ENCODE results near the gene RAB20. TPM values are rescaled to one million over a fixed set of nuclear protein-coding genes. Genes with fewer than 3 reads are reported as not detected.

RAB20 gene
- total and polyA plus RNA-seq, 9 of the 15 experiments (the other 6 are each of a cell fraction or from before 2014, with no cell fraction given): 0.62 to 9.2 (median 5.4) TPM

DNA sequence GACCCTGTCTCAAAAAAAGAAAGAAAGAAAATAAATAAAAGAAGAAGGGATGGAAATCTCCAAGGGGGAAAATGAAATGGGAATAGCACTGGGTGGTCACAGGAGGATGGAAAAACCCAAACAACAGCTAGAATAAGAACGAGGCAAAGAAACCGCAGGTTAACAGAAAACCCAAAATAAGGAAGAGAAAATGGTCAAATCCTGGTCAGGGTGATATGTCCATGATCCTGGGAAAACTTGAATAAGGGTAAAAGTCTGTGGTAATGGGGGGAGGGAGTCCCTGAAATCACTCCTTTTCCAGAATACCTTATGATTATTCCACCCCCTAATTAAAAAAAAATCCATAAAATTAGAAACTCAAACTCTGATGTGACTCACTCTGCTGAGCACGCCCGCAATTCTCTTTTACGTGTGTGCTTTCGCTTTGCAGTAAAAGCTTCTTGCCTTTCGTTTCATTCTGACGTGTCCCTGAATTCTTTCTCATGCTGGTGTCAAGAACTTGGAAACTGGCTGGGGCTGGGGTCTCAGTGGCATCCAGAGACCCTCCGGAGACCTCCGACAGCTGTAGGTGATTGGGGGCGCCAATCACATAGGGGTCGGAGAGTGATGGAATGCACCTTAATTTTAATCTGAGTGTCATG, 49.6 kb upstream of the RAB20 start:
- DNase-seq (ENCODE audit: extremely low read depth in 1 of 4, low spot score in 3 of 4) (no peak), ATAC-seq (no peak), FAIRE-seq (no peak)
- WGBS (ENCODE audit: insufficient coverage, low coverage, missing lambda C conversion rate): 63% methylated on average over 10 of the region's 12 CpGs
- in situ Hi-C loops (cut with MboI): no loop called here
- intact Hi-C loops (cut with micrococcal nuclease): no loop called here
- H3K4me3 ChIP-seq: no peak overlapping the region
- H3K4me1 ChIP-seq (replicated peaks in 1 of 2; ENCODE audit: control insufficient read depth in 2 of 2, insufficient read depth in 2 of 2, low read length in 2 of 2): peaks cover 3 to 9% of the 10 kb centered on the region in 2 experiments; a peak in 3 of 5 replicates
- no peaks in the 10 kb centered on the region for H3K9me1 ChIP-seq (ENCODE audit: control insufficient read depth, insufficient read depth, low read length)
- no peaks in the 10 kb centered on the region for H3K27me3 ChIP-seq (ENCODE audit: control insufficient read depth in 2 of 2, insufficient read depth in 2 of 2, low read length in 2 of 2)
- H3K9me3 ChIP-seq (replicated peaks; ENCODE audit: control insufficient read depth, insufficient read depth, low read depth, low read length): 0 out of 2 replicates have a peak, but pooled peaks cover 2% of the 10 kb centered on the region
- CTCF ChIA-PET (ENCODE audit: low intra/inter-chr PET ratio): no interaction called here
- no peak overlapping the region for H3K4me2 ChIP-seq (ENCODE audit: insufficient read depth, low read length)
- no peak overlapping the region for H3K27ac ChIP-seq (ENCODE audit: extremely low read depth, low read depth, low read length)
- H3K36me3 ChIP-seq (ENCODE audit: control insufficient read depth, insufficient read depth, low read length): no peaks in the 10 kb centered on the region
- no TSS peak for BruUV-seq (replicated peaks)
- no peak overlapping the region for H3K9ac ChIP-seq (ENCODE audit: insufficient read depth in 1 of 2, low read depth in 2 of 2, low read length in 2 of 2)
- POLR2A ChIA-PET: interaction anchor here (0.7 to 0.8 kb wide), 3 partner anchors 12 to 104 kb away, joined by 3 to 5 read pairs (median 3); no protein-coding TSS in a partner anchor
- peak overlapping the region; percentile 38; the same call in 1 of the 2 replicates for H2AFZ ChIP-seq (ENCODE audit: low read depth, low read length)
- no peak for TF ChIP-seq CHD4 (IDR thresholded peaks at IDR 0.05; ENCODE audit: insufficient read depth, insufficient replicate concordance, low read depth, low read length, poor library complexity, severe bottlenecking)
- TF ChIP-seq, protein P1, sequence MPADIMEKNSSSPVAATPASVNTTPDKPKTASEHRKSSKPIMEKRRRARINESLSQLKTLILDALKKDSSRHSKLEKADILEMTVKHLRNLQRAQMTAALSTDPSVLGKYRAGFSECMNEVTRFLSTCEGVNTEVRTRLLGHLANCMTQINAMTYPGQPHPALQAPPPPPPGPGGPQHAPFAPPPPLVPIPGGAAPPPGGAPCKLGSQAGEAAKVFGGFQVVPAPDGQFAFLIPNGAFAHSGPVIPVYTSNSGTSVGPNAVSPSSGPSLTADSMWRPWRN (IDR thresholded peaks at IDR 0.05; ENCODE audit: low read depth): no peak
- TF ChIP-seq, protein P2, sequence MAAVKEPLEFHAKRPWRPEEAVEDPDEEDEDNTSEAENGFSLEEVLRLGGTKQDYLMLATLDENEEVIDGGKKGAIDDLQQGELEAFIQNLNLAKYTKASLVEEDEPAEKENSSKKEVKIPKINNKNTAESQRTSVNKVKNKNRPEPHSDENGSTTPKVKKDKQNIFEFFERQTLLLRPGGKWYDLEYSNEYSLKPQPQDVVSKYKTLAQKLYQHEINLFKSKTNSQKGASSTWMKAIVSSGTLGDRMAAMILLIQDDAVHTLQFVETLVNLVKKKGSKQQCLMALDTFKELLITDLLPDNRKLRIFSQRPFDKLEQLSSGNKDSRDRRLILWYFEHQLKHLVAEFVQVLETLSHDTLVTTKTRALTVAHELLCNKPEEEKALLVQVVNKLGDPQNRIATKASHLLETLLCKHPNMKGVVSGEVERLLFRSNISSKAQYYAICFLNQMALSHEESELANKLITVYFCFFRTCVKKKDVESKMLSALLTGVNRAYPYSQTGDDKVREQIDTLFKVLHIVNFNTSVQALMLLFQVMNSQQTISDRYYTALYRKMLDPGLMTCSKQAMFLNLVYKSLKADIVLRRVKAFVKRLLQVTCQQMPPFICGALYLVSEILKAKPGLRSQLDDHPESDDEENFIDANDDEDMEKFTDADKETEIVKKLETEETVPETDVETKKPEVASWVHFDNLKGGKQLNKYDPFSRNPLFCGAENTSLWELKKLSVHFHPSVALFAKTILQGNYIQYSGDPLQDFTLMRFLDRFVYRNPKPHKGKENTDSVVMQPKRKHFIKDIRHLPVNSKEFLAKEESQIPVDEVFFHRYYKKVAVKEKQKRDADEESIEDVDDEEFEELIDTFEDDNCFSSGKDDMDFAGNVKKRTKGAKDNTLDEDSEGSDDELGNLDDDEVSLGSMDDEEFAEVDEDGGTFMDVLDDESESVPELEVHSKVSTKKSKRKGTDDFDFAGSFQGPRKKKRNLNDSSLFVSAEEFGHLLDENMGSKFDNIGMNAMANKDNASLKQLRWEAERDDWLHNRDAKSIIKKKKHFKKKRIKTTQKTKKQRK (IDR thresholded peaks at IDR 0.05; ENCODE audit: borderline replicate concordance, low read depth, low read length): no peak
- H4K20me1 ChIP-seq (replicated peaks; ENCODE audit: control insufficient read depth, insufficient read depth, low read length): no peaks in the 10 kb centered on the region
- H3K79me2 ChIP-seq (ENCODE audit: control insufficient read depth, insufficient read depth, low read length): peaks cover 8% of the 10 kb centered on the region
